D721Med (cell line): ENCODE data around the gene CCDC87.

ENCODE experiments used
- DNase-seq: peaks from one replicate; pipeline ENCODE4 v3.0.0; 2011; ENCODE audit warnings: low spot score; ENCODE audit not compliant: insufficient read length
- FAIRE-seq: peaks from 2 replicates; lab custom pipeline; 2011; peaks lifted over from hg19 to GRCh38; lab: Jason Lieb, UNC
- CTCF ChIP-seq: IDR thresholded peaks from 2 replicates; pipeline ENCODE4 v1.5.1; 2012; ENCODE audit warnings: mild to moderate bottlenecking, control low read depth; ENCODE audit not compliant: insufficient read depth; ENCODE audit errors: missing control alignments

Gene CCDC87

GRCh38 chr11:66636411-66636810, 43.5 kb upstream of the CCDC87 start:
- FAIRE-seq, result no peak

GRCh38 chr11:66632952-66633351, 40.1 kb upstream of the CCDC87 start:
- FAIRE-seq (no peak), DNase-seq (no peak)
- TF ChIP-seq CTCF, result no peak

More at GRCh38 chr11:66636411-66636810, 43.5 kb upstream of the CCDC87 start:
- no peak for DNase-seq
- TF ChIP-seq CTCF, result no peak

GRCh38 chr11:66631883-66632282, 39.0 kb upstream of the CCDC87 start:
- TF ChIP-seq CTCF, result no peak
- DNase-seq (no peak), FAIRE-seq (no peak)

GRCh38 chr11:66629356-66629755, 36.5 kb upstream of the CCDC87 start:
- TF ChIP-seq CTCF, result no peak
- DNase-seq (no peak), FAIRE-seq (no peak)

GRCh38 chr11:66628061-66628603, 35.3 kb upstream of the CCDC87 start:
- no peak for TF ChIP-seq CTCF
- DNase-seq, result no peak
- FAIRE-seq, result no peak

- FAIRE-seq (no peak), DNase-seq (no peak)
- TF ChIP-seq CTCF, result no peak
Observed at GRCh38 chr11:66626926-66627325, 34.1 kb upstream of the CCDC87 start.

GRCh38 chr11:66626382-66626781, 33.5 kb upstream of the CCDC87 start:
- FAIRE-seq (no peak), DNase-seq (no peak)
- TF ChIP-seq CTCF, result no peak
